ENCODE data around the gene GJA5.
"Not testable (repeated sequence)": the region's sequence is repeated elsewhere in the genome, so short reads cannot be mapped to it uniquely, and the experiment has no call there.

GJA5 gene

GRCh38 chr1:147758379-147759100 lies 1.9 kb downstream of the GJA5 start:
- DNase-seq = no peak

DNA sequence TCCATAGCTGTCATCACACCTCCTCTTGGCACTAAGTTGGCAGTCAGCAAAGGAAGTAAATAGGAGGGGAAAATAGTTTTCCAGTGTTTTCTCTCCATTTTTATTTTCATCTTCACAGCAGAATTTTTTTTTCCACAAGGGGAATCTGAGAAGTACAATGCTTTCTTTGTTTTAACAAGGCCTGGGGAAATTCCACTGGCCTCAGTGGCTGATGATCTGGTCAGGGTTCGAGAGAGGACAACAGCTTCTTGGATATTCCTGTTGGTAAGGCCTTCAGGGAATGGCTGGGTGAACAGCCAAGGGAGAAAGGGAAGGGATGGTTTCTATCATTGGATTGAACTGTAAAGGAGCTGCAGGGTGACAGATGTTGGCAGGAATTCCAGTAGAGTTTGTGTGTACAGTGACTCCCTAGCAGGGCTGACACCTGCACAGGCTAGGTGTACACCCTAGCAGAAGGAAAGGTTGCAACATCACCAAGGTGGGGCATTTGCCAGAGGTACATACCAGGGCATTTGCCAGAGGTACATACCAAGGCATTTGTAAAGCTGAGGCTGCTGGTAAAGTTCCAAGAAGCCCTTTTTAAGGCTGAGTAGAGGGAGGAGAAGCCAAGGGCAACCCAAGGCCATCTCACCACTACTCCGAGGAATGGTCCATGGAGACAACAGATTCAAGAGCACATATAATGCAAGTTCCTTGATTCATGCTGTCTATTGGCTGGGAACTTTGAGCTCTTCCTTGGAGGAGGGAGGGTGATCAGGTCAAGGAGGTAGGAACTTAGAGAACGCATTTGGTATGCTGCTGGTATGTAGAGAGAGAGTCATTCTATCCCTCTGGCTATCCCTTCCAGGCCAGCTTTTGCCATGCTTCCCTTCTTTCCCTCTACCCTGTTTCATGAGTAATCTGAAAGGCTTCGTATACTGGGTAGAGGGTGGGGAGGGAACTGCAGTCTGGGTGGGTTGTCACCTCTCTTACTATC lies 3.1 kb downstream of the GJA5 start:
- DNase-seq = no peak

DNA sequence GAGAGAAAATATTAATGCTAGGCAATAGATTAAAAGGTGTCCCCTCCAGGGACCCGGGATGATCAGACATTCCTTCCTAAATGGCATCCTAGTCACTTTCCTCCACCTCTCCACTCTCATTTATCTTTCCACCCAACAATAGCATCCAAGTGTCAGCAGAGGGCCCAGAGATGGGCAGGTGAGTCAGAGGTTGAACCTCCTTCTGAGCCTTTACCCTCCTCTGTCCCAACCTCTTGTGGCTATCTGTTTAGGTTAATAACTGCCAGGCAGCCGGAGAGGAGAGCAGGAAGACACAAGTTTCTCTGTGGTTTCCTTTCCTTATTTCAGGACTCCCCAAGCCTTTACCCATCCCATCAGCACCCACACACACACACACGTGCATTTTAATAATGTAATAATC lies 4.1 kb downstream of the GJA5 start:
- no peak for DNase-seq

DNA sequence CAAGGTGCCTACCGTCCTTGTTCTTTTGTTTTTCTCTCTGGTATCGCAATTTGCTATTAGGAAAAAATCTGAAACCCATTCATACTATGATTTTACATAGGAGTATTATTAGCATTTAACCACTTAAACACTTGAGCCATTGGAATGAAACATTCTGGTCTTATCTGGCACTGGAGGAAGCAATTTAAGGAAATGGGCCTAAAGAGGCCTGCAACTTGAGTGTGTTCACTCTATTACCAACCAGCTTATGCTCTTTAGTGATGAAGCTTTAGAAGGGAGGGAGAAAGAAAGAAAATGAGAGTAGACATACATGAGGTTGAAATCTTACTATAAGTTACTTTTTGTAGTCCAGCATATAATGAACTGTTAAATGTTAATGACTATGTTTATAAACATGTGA lies 5.7 kb downstream of the GJA5 start:
- no peak for DNase-seq

- DNase-seq = no peak
Measured at GRCh38 chr1:147753081-147753480, 7.3 kb downstream of the GJA5 start.

DNA sequence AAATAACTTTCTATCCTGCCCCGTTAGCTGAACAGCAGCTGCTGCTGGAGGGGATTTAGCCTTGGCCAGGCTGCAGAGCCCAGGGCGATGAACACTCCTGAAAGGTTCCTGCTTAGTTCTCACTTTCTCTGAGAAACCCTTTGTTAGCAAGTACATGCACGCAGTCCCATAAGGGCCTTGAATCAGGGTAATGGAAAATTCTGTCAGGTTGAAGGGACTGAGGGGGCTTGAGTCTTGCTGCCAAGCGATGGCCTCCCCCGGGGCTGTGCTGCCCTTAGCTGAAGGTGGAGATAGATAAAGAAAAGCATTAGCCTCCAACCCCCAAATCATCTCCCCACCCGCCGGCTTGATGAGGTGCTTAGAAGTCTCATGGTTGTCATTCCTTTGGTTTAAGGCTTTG lies 7.9 kb downstream of the GJA5 start:
- no peak for DNase-seq

DNA sequence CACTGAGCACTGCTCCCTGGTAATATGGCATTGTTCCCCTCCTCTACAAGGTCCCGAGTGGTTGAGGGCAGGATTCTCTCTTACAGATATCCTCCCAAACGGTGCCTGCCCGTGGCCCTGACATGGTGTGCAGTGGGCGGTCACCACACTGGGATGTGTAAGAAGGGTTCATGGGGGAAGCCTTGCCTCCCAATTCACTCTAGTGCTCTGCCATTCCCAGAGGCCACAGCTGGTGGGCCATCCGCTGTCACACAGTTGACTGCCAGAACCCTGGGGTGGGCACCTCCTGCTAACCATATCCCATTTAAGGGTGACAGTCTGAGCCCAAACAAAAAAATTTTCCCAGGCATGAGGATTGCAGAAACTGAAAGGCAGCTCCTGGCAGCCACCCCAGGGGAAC lies 9.1 kb downstream of the GJA5 start:
- DNase-seq = no peak

DNA sequence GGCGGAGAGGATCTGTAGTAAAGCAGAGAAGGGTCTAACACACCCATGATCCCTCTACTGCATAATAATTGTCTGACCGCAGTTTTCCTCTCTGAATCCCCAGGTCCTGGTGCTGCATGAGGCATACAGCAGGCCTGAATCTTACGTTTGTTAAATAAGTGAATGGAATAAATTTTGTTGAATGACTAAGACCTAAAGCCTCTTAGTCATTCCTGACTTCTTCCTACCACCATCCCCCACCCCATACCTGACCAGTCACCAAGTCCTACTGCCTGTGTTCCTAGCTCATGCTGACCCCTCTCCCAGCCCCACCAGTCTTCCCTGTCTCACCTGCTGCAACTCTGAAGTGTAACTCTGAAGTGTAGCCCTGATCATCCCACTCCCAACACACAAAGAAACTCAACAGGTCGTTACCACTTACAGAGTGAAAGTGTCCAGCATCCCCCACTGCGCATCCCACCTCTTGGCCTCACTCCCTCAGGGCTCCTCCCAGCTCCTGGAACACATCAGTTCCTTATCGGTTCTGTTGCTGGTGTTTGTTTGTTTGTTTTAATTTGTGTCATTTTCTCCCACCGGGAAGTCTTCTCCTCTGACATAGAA lies 9.7 kb downstream of the GJA5 start:
- no peak for DNase-seq

GRCh38 chr1:147749792-147750191 lies 10.6 kb downstream of the GJA5 start:
- DNase-seq = no peak

- DNase-seq = no peak
Measured at GRCh38 chr1:147748676-147749350, 11.6 kb downstream of the GJA5 start.

DNA sequence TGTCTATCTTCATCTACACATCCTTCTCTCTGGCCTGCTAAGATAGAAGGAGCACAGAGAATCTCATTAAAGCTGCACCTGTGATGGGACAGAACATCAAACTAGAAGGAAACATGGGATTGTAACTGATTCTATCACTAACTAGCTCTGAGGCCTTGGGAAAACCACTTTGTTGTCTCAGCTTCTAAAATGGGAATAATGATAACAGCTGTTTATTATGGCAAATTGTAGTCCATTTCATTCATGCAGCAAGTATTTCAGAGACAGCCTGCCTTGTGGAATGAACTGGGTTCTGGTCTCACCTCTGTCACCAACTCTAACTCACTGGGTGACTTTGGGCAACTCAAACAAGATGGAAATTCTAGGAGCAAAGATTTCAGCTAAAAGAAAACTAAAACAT lies 12.4 kb downstream of the GJA5 start:
- DNase-seq = no peak

- no peak for DNase-seq
Measured at GRCh38 chr1:147745271-147745670, 15.1 kb downstream of the GJA5 start.

- no peak for DNase-seq
Measured at GRCh38 chr1:147741065-147741464, 19.3 kb downstream of the GJA5 start.

GRCh38 chr1:147740391-147740790 lies 20.0 kb downstream of the GJA5 start:
- no peak for DNase-seq

- no peak for DNase-seq
Measured at GRCh38 chr1:147738739-147739476, 21.5 kb downstream of the GJA5 start.

DNA sequence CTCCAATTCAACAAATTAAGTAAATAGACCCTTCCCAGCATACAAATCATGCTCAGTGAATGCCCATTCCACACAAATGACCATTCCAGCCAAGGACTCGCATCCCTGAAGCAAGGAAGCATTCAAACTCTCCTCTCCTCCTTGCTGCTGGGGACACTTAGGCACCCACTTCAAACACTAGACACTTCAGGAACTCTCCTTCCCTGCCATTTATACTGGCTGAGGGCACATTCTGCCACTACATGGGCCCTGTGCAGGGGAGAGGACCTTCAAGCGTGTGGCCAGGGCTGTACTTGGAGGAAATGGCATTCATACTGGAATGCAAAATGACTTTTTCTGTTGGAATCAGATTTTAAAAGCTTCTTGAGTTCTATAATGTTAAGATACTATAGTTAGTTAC lies 22.3 kb downstream of the GJA5 start:
- DNase-seq = no peak

GRCh38 chr1:147736883-147737282 lies 23.5 kb downstream of the GJA5 start:
- no peak for DNase-seq

GRCh38 chr1:147735423-147735822 lies 25.0 kb downstream of the GJA5 start:
- no peak for DNase-seq

GRCh38 chr1:147734291-147734841 lies 26.0 kb downstream of the GJA5 start:
- DNase-seq = not testable (repeated sequence)

DNA sequence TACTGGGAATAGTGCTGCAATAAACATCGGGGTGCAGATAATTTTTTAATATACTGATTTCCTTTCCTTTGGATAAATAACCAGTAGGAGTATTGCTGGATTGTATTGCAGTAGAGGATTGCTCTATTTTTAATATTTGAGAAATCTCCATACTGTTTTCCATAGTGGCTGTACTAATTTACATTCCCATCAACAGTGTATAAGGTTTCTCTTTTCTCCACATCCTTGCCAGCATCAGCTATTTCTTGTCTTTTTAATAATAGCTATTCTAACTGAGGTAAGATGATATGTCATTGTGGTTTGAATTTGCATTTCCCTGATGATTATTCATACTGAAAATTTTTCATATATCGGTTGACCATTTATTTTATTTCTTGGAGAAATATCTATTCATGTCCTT lies 31.1 kb downstream of the GJA5 start:
- no peak for DNase-seq

DNA sequence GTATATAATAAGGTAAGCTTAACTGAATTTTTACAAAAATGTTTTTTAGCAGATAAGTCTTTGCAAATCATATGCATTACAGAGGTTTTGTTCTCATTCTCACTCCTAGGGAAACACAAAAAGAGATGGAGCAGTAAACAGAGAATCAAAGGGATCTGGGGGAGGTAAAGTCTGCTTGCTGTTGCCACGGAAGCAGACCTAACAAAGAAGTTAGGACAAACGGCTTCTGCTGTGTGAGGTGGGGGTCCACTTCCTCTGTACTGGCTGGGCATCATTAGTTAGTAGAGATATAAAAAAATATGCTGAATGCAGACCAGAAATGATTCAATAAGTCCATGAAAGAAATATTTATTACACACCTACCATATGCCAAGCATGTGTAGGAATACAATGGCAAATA lies 34.2 kb downstream of the GJA5 start:
- no peak for DNase-seq

- DNase-seq = no peak
Measured at GRCh38 chr1:147725685-147726084, 34.7 kb downstream of the GJA5 start.
